Lung (tissue), 12 donors: Measurements from ENCODE around the gene CWC27. TPM values are rescaled to one million over a fixed set of nuclear protein-coding genes. Genes with fewer than 3 reads are reported as not detected.

ENCODE experiments used
- ATAC-seq: fragments of 200-7000 bp; cut with Tn5 transposase; one replicate; pipeline ENCODE4 v1.9.1; 2020; ENCODE audit warnings: moderate number of reproducible peaks; ENCODE audit not compliant: insufficient read depth, low FRiP score
- DNase-seq, 3 donors: peaks; one replicate each; pipeline ENCODE4 v3.0.0-alpha.2; 2013 to 2017
- H3K27ac ChIP-seq, 2 donors: one replicate each; pipeline ENCODE4 v1.5.1; 2013; ENCODE audit warnings: mild to moderate bottlenecking in 2 of 2, moderate library complexity in 2 of 2, control low read depth in 1 of 2, inconsistent platforms in 1 of 2, low read depth in 1 of 2, low read length in 1 of 2
- H3K27me3 ChIP-seq, 3 donors: one replicate each; pipeline ENCODE4 v1.5.1; 2013; ENCODE audit warnings: low read length in 2 of 3; ENCODE audit not compliant: control insufficient read depth in 3 of 3, insufficient read depth in 3 of 3
- H3K36me3 ChIP-seq, 4 donors: one replicate each; pipeline ENCODE4 v1.5.1; 2013; ENCODE audit warnings: low read length in 4 of 4, mild to moderate bottlenecking in 1 of 4, moderate library complexity in 1 of 4; ENCODE audit not compliant: control insufficient read depth in 4 of 4, insufficient read depth in 4 of 4
- H3K4me1 ChIP-seq, 5 donors: one replicate each; pipeline ENCODE4 v1.5.1; 2013; ENCODE audit warnings: low read length in 5 of 5, mild to moderate bottlenecking in 2 of 5, moderate library complexity in 1 of 5; ENCODE audit not compliant: control insufficient read depth in 5 of 5, insufficient read depth in 5 of 5
- H3K4me3 ChIP-seq: one replicate; pipeline ENCODE4 v1.5.1; 2013; ENCODE audit warnings: mild to moderate bottlenecking, control low read depth, moderate library complexity
- H3K9ac ChIP-seq, 2 donors: one replicate each; pipeline ENCODE4 v1.5.1; 2013; ENCODE audit warnings: low read length in 2 of 2, control low read depth in 1 of 2; ENCODE audit not compliant: insufficient read depth in 1 of 2
- H3K9me3 ChIP-seq, 4 donors: one replicate each; pipeline ENCODE4 v1.5.1; 2013; ENCODE audit warnings: low read length in 3 of 4, mild to moderate bottlenecking in 1 of 4, moderate library complexity in 1 of 4; ENCODE audit not compliant: control insufficient read depth in 4 of 4, insufficient read depth in 3 of 4
- CTCF ChIP-seq: IDR thresholded peaks from 2 replicates; pipeline ENCODE4 v1.5.1; 2012; ENCODE audit warnings: mild to moderate bottlenecking; ENCODE audit errors: control extremely low read depth, extremely low read depth
- WGBS, 2 donors: extraction: QIAGEN DNeasy Blood & Tissue Kit; methylation state at CpG; one replicate each; pipeline ENCODE4 v1.1.7; 2013; 5-methylcytosine and 5-hydroxymethylcytosine counted together
- polyA plus RNA-seq, 2 donors: library from polyadenylated mRNA; stranded (reverse); fragments of 200-250 nt; gene quantifications; one replicate each; pipeline ENCODE4 v1.2.1, GENCODE V29; 2013
- total RNA-seq, 2 donors: library from RNA; depleted of rRNA in 1 of 2; stranded (reverse); fragments of >200 nt in 1 of 2; gene quantifications; one replicate each; pipeline ENCODE4 v1.2.1, GENCODE V29; 2014 to 2021
- donor health status: control.
- donor health status: control.
- donor health status: Bipolar disorder and iron deficiency.
- donor health status: healthy.
- donor health status: DM: yes; HTN: yes; CAD: no.

CWC27 gene
- total and polyA plus RNA-seq, 4 donors, result 12.0 to 21.2 (median 16.7) TPM

GRCh38 chr5:64794053-64794770, 25.5 kb downstream of the CWC27 start:
- 58 to 72% methylated on average over 3 of the region's 3 CpGs for WGBS, 2 donors
- ATAC-seq, result no peak

DNA sequence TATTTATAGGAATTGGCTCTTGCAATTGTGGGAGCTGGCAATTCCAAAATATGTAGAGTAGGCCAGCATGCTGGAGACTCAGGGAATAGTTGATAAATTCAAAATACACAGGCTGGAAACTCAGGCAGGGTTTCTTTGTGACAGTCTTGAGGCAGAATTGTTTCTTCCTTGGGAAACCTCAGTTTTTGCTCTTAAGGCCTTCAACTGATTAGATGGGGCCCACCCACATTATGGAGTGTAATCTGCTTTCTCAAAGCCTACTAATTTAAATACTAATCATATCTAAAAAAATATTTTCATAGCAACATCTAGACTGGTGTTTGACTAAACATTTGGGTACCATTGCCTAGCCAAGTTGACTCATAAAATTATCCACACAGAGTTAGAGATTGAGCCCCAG, 27.6 kb downstream of the CWC27 start:
- DNase-seq (no peak), ATAC-seq (no peak)
- Histone ChIP-seq H3K27ac (no peak overlapping the region), H3K9me3 (no peaks in the 10 kb centered on the region), H3K4me1 (peaks cover 0 to 5% (median 0%) of the 10 kb centered on the region in 5 donors), H3K36me3 (peaks cover 0 to 8% (median 3%) of the 10 kb centered on the region in 4 donors), H3K4me3 (no peak overlapping the region), H3K27me3 (no peaks in the 10 kb centered on the region), H3K9ac (no peak overlapping the region)
- TF ChIP-seq CTCF, result no peak

More at GRCh38 chr5:64794053-64794770, 25.5 kb downstream of the CWC27 start:
- peaks cover 0 to 5% (median 0%) of the 10 kb centered on the region in 5 donors for H3K4me1 ChIP-seq
- H3K27ac ChIP-seq, result no peak overlapping the region
- H3K4me3 ChIP-seq, result no peak overlapping the region
- H3K27me3 ChIP-seq, result no peaks in the 10 kb centered on the region
- H3K9ac ChIP-seq, result no peak overlapping the region
- H3K9me3 ChIP-seq, result no peaks in the 10 kb centered on the region
- no peak for DNase-seq
- TF ChIP-seq CTCF, result no peak
- peaks cover 0 to 4% (median 0%) of the 10 kb centered on the region in 4 donors for H3K36me3 ChIP-seq

- no peak overlapping the region for H3K9ac ChIP-seq
- WGBS, 2 donors, result 93 to 94% methylated on average over 2 of the region's 2 CpGs
- no peak overlapping the region for H3K27ac ChIP-seq
- ATAC-seq (no peak), DNase-seq (no peak)
- H3K9me3 ChIP-seq, result no peaks in the 10 kb centered on the region
- peaks cover 1 to 17% (median 11%) of the 10 kb centered on the region in 4 donors for H3K36me3 ChIP-seq
- no peak overlapping the region for H3K4me3 ChIP-seq
- TF ChIP-seq CTCF, result no peak
- H3K27me3 ChIP-seq, result no peaks in the 10 kb centered on the region
- no peaks in the 10 kb centered on the region for H3K4me1 ChIP-seq
Measured at GRCh38 chr5:64800926-64801325, 32.2 kb downstream of the CWC27 start.
